ENCODE results near the gene AMPD3.

DNA sequence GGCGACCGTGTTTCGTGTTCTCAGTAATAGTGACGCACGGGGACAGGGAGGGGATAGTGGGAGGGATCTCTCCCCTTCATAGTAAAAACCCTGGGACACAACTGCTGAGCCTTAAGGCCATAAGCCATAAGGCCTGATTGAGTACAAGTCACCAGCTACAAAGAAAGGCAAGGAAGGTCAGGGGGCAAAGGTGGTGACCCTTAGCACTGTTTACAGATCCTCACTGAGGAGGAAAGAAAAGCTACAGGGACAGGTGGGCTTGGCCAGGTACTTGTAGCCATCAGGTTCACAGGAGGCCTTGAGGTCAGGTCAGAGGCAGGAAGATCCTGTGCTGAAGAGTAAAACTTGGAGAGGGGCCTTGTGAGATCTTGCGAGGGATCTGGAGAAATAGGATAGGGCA lies 15.1 kb upstream of the AMPD3 start:
- no peak for TF ChIP-seq CEBPB (IDR thresholded peaks at IDR 0.05)
- no peak for TF ChIP-seq RAD21 (IDR thresholded peaks at IDR 0.05; ENCODE audit: low read depth)
- no peak for TF ChIP-seq NFIC (IDR thresholded peaks at IDR 0.05)
- TF ChIP-seq YY1 (IDR thresholded peaks at IDR 0.05; ENCODE audit: low read depth) = no peak
- TF ChIP-seq, protein P1, sequence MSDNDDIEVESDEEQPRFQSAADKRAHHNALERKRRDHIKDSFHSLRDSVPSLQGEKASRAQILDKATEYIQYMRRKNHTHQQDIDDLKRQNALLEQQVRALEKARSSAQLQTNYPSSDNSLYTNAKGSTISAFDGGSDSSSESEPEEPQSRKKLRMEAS (IDR thresholded peaks at IDR 0.05) = no peak
- TF ChIP-seq TEAD4 (IDR thresholded peaks at IDR 0.05) = no peak
- TF ChIP-seq CREB1 (IDR thresholded peaks at IDR 0.05; ENCODE audit: low read depth) = no peak
- TF ChIP-seq EP300 (IDR thresholded peaks at IDR 0.05; ENCODE audit: borderline replicate concordance) = no peak
- no peak for TF ChIP-seq REST (IDR thresholded peaks at IDR 0.05; ENCODE audit: low read depth)
- no peak for TF ChIP-seq TAF1 (IDR thresholded peaks at IDR 0.05; ENCODE audit: low read depth)
